GM20431 (cell line): Measurements from ENCODE around the gene RSL1D1.
"Not testable (repeated sequence)": the region's sequence is repeated elsewhere in the genome, so short reads cannot be mapped to it uniquely, and the experiment has no call there.

Source experiments
- in situ Hi-C: fragments of 300-500 bp; cut with MseI, MboI; formaldehyde crosslinking; loops from one replicate; pipeline ENCODE4 v1.15.0; 2020; ENCODE audit warnings: low sequenced_read_pairs; ENCODE audit not compliant: unreplicated experiment

RSL1D1 gene

GRCh38 chr16:11801481-11802021, 49.8 kb downstream of the RSL1D1 start:
- in situ Hi-C loops: loop anchor here (25.0 kb wide), 2 partner anchors 264 to 389 kb away; a partner anchor contains a TSS

DNA sequence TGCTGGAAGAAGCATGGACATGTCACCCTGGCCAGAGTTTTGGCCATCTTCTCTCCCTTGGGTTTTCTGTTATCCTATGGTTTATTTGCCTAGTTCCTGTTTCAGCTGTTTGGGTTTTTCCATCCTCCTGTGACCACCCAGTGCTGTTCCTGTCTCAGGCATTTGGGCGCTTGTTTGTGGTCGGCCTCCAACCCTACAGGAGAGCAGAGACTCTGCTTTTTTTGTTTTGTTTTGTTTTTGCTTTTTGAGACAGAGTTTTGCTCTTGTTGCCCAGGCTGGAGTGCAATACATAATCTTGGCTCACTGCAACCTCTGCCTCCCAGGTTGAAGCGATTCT, 51.0 kb downstream of the RSL1D1 start:
- in situ Hi-C loops: loop anchor here (25.0 kb wide), 2 partner anchors 263 to 388 kb away; a partner anchor contains a TSS

DNA sequence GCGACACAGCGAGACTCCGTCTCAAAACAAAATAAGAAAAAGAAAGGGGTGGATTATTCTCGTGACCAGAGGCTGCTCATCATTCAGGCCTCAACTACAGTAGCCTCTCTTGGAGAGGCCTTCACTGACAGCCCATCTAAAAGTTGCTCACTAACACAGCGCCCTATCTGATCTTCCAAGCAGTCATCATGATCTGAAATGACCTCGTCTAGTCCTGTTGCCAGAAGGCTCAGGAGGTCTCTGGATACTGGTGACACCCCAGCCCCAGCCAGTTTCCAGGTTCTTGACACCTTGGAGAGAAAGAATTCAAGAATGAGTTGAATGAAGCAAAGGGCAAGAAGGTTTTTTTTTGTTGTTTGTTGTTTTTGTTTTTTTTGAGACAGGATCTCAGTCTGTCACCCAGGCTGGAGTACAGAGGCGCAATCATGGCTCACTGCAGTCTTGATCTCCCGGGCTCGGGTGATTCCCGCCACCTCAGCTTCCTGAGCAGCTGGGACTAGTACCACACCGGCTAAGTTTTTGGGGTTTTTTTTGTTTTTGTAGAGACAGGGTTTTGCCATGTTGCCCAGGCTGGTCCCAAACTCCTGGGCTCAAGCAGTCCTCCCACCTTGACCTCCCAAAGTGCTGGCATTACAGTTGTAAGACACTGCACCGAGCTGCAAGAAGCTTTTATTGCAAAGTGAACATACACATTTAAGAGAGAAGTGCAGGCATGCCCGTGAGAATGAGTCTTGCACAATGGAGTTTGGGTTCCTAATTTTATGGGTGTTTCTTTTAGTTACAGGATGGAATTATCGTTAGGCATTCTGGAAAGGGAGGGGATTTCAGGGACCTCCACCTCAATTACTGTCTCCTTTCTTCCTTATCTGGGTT, 51.6 kb downstream of the RSL1D1 start:
- in situ Hi-C loops: loop anchor here (25.0 kb wide), 2 partner anchors 262 to 387 kb away; a partner anchor contains a TSS

- in situ Hi-C loops: no loop called here
These were observed 52.3 kb downstream of the RSL1D1 start for GRCh38 chr16:11799017-11799381.

- in situ Hi-C loops: no loop called here
These were observed 53.4 kb downstream of the RSL1D1 start for GRCh38 chr16:11797957-11798299.

GRCh38 chr16:11797166-11797956, 54.0 kb downstream of the RSL1D1 start, which contains the start of gene ZC3H7A:
Gene ZC3H7A, minus strand, starts transcription at chr16:11797258. Its CDS starts 14,904 bp downstream, at chr16:11782354.
- in situ Hi-C loops: no loop called here

GRCh38 chr16:11796227-11797165, 54.8 kb downstream of the RSL1D1 start:
- in situ Hi-C loops: no loop called here

- in situ Hi-C loops: no loop called here
These were observed 55.5 kb downstream of the RSL1D1 start for GRCh38 chr16:11795887-11796226.

DNA sequence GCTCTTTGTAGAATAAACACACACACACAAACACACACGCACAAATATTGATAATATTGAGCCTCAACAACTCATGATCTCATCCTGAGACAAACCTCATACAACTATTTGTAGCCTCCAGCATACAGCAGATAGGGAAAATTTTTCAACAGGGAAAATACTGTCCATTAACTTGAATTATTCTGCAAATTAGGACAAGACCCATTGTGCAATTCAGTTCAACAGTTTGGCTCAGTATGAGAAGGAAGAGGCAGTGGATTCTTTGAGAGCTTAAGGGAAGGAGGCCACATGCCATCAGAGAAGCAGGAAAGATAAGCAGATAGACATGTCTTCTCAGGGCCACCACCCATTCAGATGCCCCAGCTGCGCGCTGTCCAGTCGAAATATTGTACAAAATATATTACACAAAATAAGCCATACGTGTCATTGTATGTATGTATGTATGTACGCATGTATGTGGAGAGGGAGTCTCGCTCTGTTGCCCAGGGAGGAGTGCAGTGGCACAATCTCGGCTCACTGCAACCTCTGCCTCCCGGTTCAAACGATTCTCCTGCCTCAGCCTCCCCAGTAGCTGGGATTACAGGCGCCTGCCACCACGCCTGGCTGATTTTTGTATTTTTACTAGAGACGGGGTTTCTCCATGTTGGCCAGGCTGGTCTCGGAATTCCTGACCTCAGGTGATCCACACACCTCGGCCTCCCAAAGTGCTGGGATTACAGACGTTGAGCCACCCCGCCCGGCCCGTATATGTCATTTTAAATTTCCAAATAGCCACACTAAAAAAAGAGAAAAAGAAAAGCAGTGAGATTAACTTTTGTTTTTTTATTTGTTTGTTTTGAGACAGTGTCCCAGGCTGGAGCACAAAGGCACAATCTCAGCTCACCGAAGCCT, 56.1 kb downstream of the RSL1D1 start:
- in situ Hi-C loops: no loop called here

GRCh38 chr16:11794447-11794846, 56.9 kb downstream of the RSL1D1 start:
- in situ Hi-C loops: no loop called here

DNA sequence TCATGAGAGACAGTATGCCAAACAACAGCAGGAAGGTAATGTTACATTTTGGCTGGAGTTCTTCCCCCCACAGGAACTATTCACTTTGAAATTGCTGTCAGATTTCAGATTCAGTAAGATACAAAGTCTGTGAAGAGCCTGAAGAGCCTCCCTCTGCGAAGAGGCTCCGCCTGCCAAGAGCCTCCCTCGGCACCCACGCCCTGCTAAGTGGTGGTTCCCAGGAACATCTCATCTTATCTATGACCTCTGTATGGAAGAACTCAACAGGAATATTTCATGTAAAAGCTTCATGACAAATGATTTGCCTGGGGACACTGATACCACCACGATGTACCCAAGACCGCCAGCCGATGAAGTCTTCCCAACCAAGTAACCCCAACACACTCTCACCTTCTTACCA, 57.5 kb downstream of the RSL1D1 start:
- in situ Hi-C loops: no loop called here

- in situ Hi-C loops: no loop called here
These were observed 58.7 kb downstream of the RSL1D1 start for GRCh38 chr16:11792410-11793241.

- in situ Hi-C loops: no loop called here
These were observed 60.1 kb downstream of the RSL1D1 start for GRCh38 chr16:11791144-11791828.

- in situ Hi-C loops: no loop called here
These were observed 62.4 kb downstream of the RSL1D1 start for GRCh38 chr16:11788914-11789313.

DNA sequence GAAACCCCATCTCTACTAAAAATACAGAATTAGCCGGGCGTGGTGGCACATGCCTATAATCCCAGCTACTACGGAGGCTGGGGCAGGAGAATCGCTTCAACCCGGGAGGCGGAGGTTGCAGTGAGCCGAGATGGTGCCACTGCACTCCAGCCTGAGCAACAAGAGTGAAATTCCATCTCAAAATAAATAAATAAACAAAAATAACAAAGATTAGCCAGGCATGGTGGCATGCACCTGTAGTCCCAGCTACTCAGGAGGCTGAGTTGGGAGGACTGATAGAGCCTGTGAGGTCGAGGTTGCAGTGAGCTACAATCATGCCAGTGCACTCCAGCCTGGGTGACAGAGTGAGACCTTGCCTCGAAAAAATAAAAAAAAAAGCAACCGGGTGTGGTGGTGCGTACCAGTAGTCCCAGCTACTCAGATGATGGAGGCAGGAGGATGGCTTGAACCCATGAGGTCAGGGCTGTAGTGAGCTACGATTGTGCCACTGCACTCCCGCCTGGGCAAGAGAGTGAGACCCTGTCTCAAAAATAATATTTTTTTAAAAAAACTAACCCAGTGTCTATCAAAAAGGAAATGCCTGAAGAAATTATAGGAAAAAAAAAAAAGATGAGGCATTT, 66.3 kb downstream of the RSL1D1 start:
- in situ Hi-C loops: not testable (repeated sequence)

- in situ Hi-C loops: not testable (repeated sequence)
These were observed 67.0 kb downstream of the RSL1D1 start for GRCh38 chr16:11784381-11784780.

DNA sequence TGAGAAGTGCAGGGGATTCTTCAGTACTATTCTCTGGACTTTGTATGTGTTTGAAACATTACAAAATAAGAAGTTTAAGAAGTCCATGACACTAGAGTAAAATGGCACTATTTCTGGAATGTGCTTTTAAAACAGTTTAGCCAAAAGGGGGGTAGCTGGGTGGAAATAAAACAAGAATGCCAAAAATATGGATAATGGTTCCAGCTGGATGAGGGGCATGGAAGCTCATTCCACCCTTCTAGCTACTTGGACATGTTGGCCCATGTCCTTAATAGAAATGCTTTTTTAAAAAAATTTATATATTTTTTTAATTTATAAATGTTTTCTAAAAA, 67.3 kb downstream of the RSL1D1 start:
- in situ Hi-C loops: no loop called here
